HG03575 (cell line): ENCODE results near the gene TCF7L2.

Experiments used
- ATAC-seq: cut with Tn5 transposase; IDR thresholded peaks from one replicate; pipeline ENCODE4 v1.9.1; 2021; ENCODE audit not compliant: unreplicated experiment, insufficient number of reproducible peaks, low FRiP score; ENCODE audit errors: extremely low read depth

TCF7L2 gene

DNA sequence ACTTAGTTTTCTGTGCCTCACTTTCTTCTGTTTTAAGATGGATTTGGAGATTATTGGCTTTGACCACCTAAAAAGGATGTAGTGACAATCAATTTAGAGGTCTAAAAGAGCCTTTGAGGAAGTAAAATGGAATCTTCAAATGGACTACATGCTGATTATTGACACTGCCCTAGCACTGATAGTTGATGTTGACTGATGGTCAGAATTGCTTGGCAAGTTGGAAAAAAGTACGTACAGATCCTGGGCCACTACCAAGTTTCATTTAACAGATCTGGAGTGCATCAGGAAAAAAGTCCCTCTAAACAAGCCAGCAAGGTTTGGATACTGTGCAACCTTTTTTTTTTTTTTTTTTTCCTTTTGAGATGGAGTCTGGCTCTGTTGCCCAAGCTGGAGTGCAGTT is 81.1 kb downstream of the TCF7L2 start:
- no peak for ATAC-seq

DNA sequence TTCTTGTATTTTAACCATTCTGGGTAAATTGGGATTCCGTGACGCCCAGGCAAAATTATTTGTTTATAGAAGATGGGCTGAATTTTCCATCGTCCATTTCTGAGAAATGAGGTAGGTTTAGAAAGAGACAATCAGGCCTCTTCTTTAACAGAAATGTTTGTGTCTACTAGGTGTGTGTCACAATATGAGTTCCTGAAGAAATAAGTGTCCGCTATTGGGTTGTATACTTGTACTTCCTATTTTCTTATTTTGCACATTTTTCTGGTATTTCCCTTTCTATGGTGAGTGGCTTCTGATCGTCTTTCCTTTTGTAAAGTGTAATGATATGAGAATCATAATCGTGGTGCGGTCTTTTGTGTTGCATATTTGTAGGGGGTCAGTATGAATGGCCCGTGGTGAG is 83.9 kb downstream of the TCF7L2 start:
- no peak for ATAC-seq

DNA sequence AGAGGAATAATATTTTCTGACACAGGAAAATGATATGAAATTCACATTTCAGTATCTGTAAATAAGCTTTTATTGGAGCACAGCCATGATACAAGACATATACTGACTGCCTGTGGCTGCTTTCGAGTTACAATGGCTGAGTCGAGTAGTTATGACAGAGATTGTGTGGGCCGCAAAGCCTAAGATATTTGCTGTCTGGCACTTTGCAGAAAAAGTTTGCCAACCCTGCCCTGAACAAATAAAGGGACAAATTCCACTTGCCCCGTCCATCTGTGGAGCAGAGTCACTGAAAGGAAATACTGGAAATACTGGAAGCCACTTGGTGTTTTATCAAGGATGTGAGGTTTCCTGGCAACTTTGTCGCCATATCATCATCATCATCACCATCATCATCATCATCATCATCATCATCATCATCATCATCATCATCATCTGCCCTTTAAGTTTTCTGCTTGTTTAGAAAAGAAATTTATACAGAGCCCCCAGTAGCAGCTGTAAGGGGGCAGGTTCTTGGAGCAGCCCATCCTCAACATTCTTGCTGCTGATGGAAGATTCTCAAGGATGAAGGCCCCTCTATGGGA is 85.8 kb downstream of the TCF7L2 start:
- ATAC-seq, result no peak

DNA sequence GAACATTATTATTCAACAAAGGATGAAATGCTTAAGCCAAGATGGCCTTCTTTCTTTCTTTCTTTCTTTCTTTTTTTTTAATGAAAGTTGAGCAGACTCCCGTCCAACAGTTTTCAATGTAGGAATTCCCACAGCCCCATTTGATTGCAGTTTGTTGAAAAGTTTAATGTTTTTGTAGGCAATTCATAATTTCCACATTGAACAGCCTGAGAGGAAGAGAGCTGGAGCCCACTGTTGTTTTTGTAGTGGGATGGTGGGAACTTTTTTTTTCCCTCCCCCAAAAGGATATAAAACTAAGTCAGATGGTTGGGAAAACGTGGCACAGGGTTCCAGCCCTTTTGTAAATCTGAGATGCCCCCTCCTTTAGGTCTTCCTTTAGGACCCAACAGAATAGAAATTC is 86.6 kb downstream of the TCF7L2 start:
- ATAC-seq, result no peak

DNA sequence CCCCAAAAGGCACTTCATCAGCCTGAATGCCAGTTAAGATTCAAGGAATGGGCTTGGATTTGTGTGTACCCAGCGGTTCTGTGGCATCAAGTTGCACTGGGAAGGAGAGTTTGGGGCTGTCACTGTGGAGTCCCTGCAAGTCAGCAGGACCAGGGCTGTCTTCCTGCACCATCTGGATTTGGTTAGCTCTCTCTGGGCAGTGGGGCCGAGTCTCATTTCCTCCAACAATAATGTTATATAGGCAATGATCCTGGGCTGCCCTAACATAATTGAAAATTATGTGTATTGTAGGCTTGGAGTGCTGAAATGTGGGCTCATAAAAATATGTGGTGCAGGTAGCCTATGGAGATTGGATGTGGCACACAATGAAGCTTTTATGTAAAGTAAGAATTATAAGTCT is 87.2 kb downstream of the TCF7L2 start:
- no peak for ATAC-seq

DNA sequence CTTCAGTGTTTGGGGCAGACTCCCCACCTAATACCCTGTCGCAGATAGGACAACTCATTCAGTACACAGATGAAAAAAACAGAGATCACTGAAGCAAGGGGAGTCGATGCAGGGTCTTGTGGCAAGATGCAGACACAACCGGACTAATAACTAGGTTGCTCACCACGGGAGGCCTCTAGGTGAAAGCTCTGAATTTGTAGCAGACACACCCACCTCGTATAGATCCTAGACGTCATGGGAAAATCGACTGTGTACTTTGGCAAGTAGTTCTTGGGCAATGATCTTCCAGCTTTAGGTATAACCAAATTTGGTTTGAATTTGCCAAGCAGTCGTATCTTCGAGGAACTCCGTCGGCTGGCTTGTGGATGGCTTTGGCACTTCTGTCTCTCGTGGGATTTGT is 88.1 kb downstream of the TCF7L2 start:
- ATAC-seq, result no peak

DNA sequence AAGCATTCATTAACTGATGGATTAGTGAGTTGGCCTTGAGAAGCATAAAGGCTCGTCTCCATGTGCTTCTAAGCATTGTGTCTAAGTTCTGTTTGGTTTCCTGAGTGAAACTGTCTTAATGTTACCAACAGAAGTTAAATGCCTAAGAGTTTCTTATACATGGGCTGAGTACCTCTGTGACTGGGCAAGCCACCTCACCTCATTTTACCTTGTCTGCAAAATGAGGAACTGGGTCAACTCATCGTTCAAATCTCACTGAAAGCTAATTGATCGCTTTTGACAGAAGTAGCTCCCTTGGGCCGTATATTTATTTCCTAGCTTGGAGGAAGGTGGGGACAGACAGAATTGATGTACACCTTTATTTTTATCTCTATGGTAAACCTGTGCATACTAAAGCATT is 88.9 kb downstream of the TCF7L2 start:
- ATAC-seq, result no peak

DNA sequence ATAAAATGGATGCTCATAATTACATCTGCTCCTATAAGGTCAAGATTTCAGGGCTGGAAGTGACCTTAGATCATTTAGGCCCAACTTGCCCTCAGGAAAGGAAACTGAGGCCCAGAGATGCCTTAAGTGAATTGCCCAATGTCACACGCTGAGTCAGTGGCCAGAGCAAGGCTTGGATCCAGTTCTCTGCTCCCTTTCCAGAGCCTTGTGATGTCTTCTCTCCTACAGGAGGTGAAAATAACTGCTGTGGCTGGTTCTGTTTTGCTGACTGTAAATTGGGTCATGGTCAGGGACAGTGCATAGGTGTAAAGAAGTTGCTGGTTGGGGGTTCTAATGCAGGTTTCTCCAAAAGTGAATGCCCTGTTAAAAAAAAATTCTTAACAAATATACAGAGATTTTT is 91.3 kb downstream of the TCF7L2 start:
- no peak for ATAC-seq

DNA sequence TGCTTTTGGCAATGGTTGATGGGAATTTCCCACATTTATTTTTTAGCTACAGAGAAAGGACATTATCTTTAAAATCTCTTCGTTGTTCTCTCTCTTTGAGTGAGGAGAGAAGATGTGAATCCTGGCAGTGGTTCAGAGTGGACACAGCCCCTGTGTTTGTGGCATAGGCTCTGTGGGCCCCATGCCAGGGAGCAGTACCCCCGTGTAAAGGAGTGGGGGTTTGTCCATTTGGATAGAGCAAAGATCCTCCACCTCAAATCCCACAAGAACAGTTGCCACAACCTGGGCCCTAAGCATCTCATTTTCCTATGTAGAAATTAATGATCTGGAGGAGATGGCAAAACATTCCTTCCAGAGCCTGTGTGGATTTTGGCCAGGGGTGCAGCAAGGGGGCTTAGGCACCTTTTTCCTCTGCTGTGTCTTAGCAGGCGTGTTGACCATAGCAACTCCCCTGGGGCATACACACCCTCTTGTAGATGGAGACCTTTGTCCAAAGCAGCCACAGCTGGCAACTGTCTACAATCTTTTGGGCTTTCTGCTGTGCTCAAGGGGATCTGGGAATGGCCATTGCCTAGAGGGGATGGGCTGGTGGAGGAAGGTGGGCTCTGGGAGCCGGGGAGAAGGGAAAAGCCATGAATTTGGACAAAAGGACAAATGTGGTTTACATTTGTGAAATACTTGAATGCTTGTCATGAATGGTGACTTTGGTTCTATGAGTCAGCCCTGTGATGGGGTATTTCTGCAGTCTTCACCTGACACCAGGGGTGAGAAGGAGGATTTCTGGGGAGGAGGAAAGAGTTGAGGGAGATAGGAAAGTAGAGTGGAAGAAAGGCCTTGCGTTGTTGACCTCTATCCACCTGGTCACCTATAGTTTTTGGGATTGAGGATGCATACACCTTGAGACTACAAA is 92.0 kb downstream of the TCF7L2 start:
- no peak for ATAC-seq

DNA sequence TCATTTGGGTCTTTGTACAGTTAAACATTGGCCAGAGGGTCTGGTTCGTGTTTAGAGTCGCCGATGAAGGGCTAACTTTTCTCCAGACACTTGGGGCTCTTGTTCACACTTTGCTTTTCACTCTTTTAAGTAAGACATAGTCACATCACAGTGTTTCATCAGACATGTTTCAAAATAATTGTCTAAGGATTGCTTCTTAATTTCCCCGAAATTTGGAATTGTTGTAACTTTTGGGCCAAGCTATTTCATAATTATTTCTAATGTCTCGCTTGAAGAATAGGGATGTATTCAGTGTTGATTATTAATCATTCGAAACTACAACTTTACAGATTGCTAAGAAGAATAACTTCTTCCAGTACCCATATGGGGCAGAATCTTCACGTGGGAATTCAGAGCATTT is 92.8 kb downstream of the TCF7L2 start:
- ATAC-seq, result no peak

DNA sequence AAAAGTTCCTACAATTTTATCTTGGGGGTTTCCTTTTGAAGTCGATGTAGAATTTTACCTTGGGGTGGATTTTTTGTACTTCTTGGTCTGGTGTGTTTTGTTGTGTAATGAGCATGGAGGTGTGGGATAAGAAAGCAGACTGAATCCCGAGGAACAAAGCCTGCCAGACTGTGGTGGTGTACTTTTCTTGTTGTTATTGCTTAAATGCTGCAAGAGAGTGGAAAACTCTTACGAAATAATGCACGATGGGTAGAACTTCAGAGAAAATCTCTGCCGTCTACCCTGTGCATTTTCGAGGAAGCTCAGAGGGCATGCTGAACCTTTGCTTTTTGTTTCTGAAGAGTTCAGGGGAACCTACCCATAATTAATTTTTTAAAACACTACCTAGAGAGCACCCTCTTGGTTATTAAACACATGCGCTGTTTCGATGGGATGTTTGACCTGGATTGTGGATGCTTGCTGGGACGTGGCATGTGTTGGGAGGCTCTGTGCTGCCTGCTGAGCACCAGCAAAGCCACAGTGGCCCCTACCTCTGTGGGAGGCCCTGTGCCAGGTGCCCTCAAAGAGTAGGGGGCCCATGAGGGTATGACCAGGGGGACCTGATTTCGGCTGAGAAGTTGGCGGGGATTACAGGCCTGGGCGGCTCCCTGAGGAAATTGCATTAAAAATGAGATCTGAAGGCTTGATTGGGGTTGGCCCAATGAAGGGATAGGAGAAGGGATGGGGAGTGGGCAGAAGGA is 94.1 kb downstream of the TCF7L2 start:
- no peak for ATAC-seq

DNA sequence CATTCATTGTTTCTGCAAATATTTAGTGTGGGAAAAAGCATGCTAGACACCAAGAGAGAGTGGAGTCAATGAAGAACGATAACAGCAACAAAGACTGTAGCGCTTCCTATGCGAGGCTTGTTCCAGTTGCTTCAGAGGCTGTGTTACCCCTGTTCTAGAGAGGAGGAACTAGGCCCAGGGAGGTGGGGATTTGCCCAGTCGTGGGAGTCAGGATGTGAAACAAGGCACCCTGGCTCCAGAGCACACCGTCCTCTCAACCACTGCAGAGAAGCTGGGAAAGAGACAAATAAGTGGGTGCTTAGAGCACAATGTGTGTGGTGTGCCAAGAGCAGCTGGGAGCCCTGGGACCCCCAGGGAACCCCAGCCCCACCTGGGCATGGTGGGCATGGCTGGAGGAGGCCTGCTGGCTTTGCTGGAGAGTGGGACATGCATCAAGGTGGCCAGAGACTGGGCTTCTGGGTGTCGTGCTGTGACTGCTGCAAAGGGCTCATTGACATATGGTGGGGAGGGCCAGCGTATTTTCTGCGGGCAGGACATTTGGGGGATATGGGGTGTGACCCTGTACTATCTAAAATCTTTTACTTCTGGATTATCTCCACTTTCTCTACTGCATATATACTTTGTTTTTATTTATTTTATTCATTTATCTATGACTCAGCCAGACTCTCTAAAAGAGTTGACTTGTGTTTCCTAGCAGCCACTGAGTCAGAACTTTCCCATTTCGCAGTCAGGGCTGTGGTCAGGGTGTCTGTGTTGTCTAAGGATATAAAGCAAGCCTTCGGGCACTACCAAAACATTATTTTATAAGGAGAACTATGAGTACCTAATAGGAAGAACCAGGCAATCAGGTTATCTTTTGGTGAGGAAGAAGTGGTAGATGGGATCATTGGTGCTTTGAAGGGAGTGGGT is 95.4 kb downstream of the TCF7L2 start:
- ATAC-seq, result no peak

DNA sequence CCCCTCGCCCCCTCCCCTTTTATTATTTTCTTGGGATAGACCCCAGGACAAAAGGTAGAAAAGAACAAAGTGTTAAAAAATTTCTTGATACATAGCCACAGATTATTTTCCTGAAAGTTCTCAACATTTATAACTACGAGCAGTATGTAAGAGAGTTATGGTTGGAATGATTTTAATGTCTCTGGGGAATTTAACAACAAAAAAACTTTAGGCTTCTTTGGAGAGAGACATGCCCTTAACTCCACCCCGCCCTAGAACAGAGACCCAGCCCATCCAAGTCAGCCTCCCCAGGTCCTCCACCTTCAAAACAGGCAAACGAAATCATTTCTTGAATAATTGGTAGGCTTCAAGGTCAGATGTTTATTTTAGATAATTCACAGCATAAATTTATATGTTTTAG is 97.1 kb downstream of the TCF7L2 start:
- ATAC-seq, result no peak

DNA sequence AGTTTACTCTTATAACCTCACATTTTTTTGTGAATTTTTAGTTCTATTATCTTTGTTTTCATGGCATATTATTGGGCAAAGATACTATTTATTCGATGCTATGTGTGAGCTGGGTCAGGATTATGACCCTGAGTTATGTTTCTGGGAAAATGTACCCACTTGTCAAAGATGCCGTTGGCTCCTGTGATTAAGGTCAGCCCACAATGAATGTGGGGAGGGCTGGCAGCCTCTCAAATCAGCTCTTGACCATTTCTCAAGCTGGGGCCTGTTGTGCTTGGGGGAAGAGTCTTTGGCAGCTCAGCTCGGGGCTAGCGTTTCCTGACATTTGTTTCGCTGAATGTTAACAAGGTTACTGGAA is 97.5 kb downstream of the TCF7L2 start:
- ATAC-seq, result no peak

DNA sequence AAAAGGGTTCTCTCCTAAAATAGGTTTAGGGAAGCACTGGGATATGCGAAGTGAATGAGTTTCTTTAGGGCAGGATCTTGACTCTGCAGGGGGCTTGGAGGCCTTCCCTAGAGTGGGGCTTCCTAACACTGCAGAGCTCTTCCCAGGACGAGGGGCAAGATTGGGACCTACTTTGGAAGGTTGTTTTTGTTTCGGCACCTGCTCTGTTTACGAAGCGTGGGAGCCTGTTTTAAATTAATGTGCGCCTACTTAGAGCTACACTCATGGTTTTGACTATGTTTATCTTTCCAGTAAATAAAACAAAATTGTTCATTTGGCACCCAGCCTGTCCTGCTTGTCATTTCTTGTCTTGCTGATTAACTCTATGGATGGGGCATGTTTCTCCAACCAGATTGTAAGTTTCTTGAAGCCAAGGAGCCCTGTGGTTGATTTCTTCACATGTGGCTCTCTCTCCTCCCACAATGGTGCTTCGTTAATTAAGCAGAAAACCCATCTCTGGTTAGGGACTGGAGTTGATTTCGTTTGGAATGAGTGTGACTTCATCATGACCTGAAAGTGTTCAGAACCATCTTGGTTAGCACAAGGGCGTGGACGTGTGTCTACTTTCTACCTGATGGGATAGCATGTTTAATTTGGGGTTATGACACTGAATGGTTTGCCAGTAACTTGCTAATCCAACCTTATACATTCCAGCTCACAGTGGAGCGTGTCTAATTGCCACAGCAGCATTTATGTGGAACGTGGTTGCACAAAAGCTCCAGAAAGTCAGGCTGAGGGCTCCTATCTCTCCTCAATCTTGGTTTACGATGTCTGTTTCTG is 98.1 kb downstream of the TCF7L2 start:
- no peak for ATAC-seq

DNA sequence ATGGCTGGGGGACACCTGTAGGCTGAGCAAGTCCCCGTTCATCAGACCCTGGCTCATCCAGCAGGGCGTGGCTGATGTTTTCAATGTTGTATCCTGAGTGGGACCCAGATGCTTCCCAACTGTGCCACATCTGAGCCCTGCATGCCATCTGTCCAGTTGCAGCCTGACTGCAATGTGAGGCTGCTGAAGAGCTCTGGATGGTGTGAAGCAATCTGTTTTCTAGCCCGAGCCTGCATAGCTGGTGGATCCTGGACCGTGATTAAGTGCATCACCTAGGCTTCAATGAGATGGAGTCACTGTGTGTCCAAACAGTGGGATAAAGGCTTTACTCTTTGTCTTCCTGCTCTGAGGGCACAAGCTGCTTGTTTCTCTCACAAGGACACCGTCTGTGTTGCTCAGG is 99.8 kb downstream of the TCF7L2 start:
- ATAC-seq, result no peak

DNA sequence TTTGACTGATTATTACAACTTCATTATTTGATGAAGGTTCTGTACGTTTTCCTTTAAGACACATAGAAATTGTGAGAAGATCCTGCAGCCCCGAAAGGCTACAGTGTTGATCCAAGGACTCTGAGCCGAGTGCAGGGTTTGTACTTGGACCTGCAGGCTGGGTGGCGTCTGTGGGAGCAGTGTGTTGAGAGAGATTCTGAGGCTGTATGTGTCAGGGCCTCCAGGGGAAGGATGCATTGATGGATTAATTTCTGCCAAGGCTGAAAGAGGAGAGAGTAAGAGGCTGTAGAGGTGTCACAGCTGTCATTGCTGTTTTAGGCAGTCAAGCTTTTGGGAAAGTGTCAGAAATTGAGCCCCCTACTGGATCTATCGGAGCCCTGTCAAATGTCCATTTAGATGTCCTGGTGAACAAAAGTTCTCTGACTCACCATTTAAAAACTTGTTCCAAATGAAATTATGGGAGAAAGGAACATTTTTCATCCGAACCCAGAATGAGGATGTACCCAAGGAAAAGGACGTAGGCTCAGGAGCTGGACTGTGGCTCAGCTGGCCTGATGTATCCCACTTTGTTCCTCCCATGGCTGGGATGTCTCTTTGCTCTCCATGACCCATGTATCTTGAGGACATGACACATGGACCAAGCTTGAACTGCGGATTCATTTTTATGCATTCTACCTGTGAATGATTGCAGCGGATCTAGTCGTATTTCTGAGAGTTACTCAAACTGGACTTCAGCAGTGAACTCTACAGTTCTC is 102.2 kb downstream of the TCF7L2 start:
- ATAC-seq, result no peak

DNA sequence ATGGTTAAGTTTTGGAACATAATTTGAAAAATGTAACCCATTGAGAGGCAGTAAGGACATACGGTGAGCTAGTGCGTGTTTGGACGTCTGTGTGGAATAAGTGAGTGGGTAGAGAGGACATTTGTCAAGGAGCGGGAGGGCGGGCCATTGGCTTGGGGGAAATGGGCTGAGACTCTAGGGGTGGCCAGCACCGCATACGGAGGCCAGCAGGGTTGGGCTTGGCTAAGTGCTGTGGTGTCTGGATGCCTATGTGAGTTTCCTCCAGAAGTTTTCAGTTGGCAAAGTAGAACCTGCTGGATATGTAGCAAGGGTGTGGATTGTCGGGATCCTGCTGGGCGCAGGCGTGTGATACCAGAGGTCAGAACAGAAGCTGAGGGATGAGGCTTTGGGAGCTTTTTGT is 103.0 kb downstream of the TCF7L2 start:
- no peak for ATAC-seq
